GM20000 (cell line): ENCODE results near the gene BBC3.

Source experiments
- DNase-seq: peaks from one replicate; pipeline ENCODE4 v3.0.0; 2012; ENCODE audit warnings: low spot score
- CTCF ChIP-seq: IDR thresholded peaks from 2 replicates; pipeline ENCODE4 v1.5.1; 2012; ENCODE audit warnings: mild to moderate bottlenecking, control low read depth; ENCODE audit errors: extremely low read depth, missing control alignments

BBC3 gene

GRCh38 chr19:47241919-47242577 is 11.0 kb upstream of the BBC3 start:
- DNase-seq, result no peak
- TF ChIP-seq CTCF, result no peak

DNA sequence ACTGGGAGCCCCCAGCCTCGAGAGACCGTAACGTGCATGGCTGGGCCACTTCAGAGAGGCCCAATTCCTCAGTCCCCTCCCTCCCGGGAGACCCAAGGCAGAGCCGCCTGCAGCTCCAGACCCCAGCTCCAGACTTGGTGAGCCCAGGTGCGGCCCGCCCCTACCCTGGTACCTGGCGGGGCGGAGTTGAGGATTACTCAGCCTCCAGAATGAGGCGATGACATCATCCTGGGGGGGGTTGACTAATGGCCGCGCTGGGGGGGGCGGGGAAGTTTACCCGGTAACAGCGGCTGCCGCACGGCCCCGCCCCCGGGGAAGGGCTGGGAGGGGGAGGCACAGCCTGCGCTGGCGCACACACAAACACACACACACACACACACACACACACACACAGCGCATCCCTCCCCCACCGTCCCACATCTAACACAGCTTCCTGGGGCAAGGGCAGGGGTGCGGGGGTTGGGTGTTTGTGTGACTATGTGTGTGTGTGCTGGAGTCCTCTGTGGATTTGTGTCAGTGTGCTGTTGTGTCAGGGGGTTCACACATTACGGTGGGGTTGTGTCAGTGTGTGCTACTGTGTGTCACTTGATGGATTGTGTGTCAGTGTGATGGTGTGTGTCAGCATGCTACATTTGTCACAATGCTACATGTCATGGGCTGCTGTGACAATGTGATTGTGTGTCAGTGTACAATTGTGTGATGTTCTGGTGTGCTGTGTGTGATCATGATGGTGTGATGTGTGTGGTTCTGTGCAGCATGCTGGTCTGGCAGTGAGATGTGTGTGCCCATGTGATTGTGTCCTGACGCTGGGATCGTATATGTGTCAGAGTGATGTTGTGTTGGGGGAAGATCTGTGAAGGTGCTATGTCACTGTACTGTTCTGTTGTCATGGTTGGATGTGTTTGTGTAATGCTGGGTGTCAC is 10.3 kb upstream of the BBC3 start:
- TF ChIP-seq CTCF, result no peak
- DNase-seq, result peak; percentile 88

- DNase-seq, result no peak
- TF ChIP-seq CTCF, result no peak
Measured at GRCh38 chr19:47240556-47240955, 9.6 kb upstream of the BBC3 start.

DNA sequence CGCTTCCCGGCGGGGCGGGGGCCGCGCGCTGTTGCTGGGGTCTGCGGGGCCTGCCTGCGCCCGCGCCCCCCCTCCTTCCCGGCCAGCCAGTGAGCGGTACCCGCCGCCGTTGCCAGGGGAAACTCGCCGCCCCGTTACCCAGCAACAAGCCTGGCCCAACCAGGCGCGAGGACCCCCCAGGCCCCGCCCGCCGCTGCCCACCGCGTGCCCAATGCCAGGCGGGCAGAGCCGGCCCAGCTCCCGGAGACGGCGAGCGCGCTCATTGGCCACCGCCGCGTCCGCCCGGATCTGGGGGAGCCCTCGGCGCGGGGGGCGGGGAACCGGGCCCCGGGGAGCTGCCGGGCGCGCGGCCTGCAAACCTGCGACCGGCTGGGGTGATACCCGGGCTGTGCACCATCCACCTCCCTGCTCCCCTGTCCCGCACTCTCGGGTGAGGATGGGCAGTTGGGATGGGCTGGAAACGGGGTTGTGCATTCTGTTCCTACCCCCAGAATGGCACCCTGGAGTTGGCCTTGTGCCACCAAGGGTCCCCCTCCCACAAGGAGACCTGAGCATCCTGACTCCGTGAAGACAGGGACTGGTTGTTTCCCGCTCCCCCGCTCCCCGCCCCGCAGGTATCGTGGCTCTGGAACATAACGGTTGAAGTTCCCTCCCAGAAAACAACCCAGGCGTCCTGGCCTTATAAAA is 8.8 kb upstream of the BBC3 start:
- DNase-seq, result peak; percentile 46
- TF ChIP-seq CTCF, result no peak

- DNase-seq, result no peak
Measured at GRCh38 chr19:47239152-47239551, 8.2 kb upstream of the BBC3 start.

DNA sequence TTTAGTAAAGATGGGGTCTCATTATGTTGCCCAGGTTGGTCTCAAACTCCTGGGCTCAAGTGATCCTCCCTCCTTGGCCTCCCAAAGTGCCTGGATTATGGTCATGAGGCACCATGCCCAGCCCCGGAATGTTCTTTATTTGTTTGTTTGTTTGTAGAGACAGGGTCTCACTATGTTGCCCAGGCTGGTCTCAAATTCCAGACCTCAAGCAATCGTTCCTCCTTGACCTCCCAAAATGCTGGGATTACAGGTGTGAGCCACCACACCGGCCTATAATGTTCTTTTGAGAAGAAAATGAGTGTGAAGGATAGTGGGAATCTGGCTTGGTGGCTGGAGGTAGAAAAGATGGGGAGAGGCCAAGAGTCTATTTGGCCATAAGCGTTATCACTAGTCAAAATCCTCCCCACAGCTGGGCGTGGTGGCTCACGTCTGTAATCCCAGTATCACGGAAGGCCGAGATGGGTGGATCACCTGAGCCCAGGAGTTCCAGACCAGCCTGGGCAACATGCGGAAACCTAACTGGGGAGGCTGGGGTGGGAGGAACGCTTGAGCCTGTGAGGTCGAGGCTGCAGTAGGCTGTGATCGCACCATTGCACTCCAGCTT is 5.2 kb upstream of the BBC3 start:
- TF ChIP-seq CTCF, result no peak
- no peak for DNase-seq

More at GRCh38 chr19:47239152-47239551, 8.2 kb upstream of the BBC3 start:
- no peak for TF ChIP-seq CTCF
